B cell (primary cell): ENCODE measurements around the gene RPS18. TPM values are rescaled to one million over a fixed set of nuclear protein-coding genes. Genes with fewer than 3 reads are reported as not detected.

Experiments
- ATAC-seq: fragments of 200-7000 bp; cut with Tn5 transposase; one replicate; pipeline ENCODE4 v1.10.0; 2021; ENCODE audit warnings: low read depth, mild to moderate bottlenecking, moderate number of reproducible peaks, moderate library complexity
- CTCF ChIA-PET: fragments of 350-600 bp; sonication (Branson Sonifier 250); formaldehyde crosslinking; loops from one replicate; lab custom pipeline; 2021; ENCODE audit warnings: antibody characterized with exemption, inconsistent platforms; lab: Charles Lee
- POLR2A ChIA-PET: fragments of 350-600 bp; sonication (Branson Sonifier 250); formaldehyde crosslinking; loops from one replicate; lab custom pipeline; 2021; ENCODE audit warnings: antibody characterized with exemption; lab: Charles Lee
- DNase-seq: peaks from one replicate; pipeline ENCODE4 v3.0.0; 2013
- H2AFZ ChIP-seq: 2 replicates; pipeline ENCODE4 v1.6.1; 2012; ENCODE audit warnings: mild to moderate bottlenecking, low read depth, low read length; ENCODE audit not compliant: insufficient read depth, poor library complexity, severe bottlenecking
- H3K27ac ChIP-seq, 2 donors: 1 replicate in 1 of 2; 2 replicates in 1 of 2; pipeline ENCODE4 v1.5.1; 2012 to 2013; ENCODE audit warnings: low read length in 2 of 2, mild to moderate bottlenecking in 2 of 2, moderate library complexity in 1 of 2
- H3K27me3 ChIP-seq, 4 experiments: fragments of 200-600 bp in 1 of 4; sonication (generic) in 1 of 4; replicated peaks in 1 of 4; 1 replicate in 2 of 4; 2 replicates in 2 of 4; pipeline versions ENCODE4 v1.6.1 to v1.7.0; 2013 to 2016; ENCODE audit warnings: low read length in 3 of 4, mild to moderate bottlenecking in 2 of 4, mixed read lengths in 1 of 4, moderate library complexity in 1 of 4; ENCODE audit not compliant: insufficient read depth in 4 of 4, control insufficient read depth in 3 of 4; ENCODE audit errors: control extremely low read depth in 1 of 4
- H3K36me3 ChIP-seq, 2 experiments: replicated peaks in 1 of 2; 1 replicate in 1 of 2; 2 replicates in 1 of 2; pipeline versions ENCODE4 v1.6.1 to v1.7.1; 2013; ENCODE audit warnings: low read length in 1 of 2; ENCODE audit not compliant: insufficient read depth in 2 of 2, control insufficient read depth in 1 of 2; ENCODE audit errors: control extremely low read depth in 1 of 2, extremely low read depth in 1 of 2
- H3K4me1 ChIP-seq, 2 donors: fragments of 200-600 bp in 1 of 2; sonication (generic) in 1 of 2; 1 replicate in 1 of 2; 2 replicates in 1 of 2; pipeline versions ENCODE4 v1.5.1 to v1.6.1; 2013 to 2017; ENCODE audit warnings: low read length in 2 of 2; ENCODE audit not compliant: control insufficient read depth in 2 of 2, insufficient read depth in 2 of 2
- H3K4me2 ChIP-seq: replicated peaks from 2 replicates; pipeline ENCODE3; 2012; ENCODE audit warnings: mild to moderate bottlenecking, low read depth, low read length; ENCODE audit not compliant: poor library complexity, severe bottlenecking
- H3K4me3 ChIP-seq, 5 experiments: fragments of 200-600 bp in 1 of 5; sonication (generic) in 1 of 5; 1 replicate in 3 of 5; 2 replicates in 2 of 5; pipeline versions ENCODE4 v1.5.1 to v1.7.0; 2011 to 2016; ENCODE audit warnings: low read length in 4 of 5, mild to moderate bottlenecking in 4 of 5, low read depth in 2 of 5, control low read depth in 1 of 5, moderate library complexity in 1 of 5; ENCODE audit not compliant: insufficient read depth in 1 of 5; ENCODE audit errors: control extremely low read depth in 1 of 5, extremely low read depth in 1 of 5
- H3K79me2 ChIP-seq: fragments of 200-600 bp; sonication (generic); one replicate; pipeline ENCODE4 v1.6.0; 2016; ENCODE audit warnings: low read length; ENCODE audit not compliant: control insufficient read depth, insufficient read depth
- H3K9ac ChIP-seq: fragments of 200-600 bp; sonication (generic); 2 replicates; pipeline ENCODE4 v1.6.1; 2017; ENCODE audit warnings: mild to moderate bottlenecking, low read length, moderate library complexity
- H3K9me3 ChIP-seq, 3 donors: one replicate each; pipeline versions ENCODE4 v1.6.1 to v1.7.1; 2013; ENCODE audit warnings: low read length in 2 of 3; ENCODE audit not compliant: control insufficient read depth in 2 of 3, insufficient read depth in 1 of 3; ENCODE audit errors: control extremely low read depth in 1 of 3
- H4K20me1 ChIP-seq: 2 replicates; pipeline ENCODE4 v1.6.0; 2012; ENCODE audit warnings: mild to moderate bottlenecking, low read length; ENCODE audit not compliant: insufficient read depth, control insufficient read depth, poor library complexity, severe bottlenecking
- H3K27ac Mint-ChIP-seq: one replicate; pipeline ENCODE4 v1.8.0; 2021; ENCODE audit warnings: mixed read lengths
- H3K27me3 Mint-ChIP-seq: one replicate; pipeline ENCODE4 v1.8.0; 2021; ENCODE audit warnings: mixed read lengths
- H3K4me1 Mint-ChIP-seq: one replicate; pipeline ENCODE4 v1.8.0; 2021; ENCODE audit warnings: mixed read lengths
- H3K4me3 Mint-ChIP-seq: one replicate; pipeline ENCODE4 v1.8.0; 2021; ENCODE audit warnings: mixed read lengths
- H3K9me3 Mint-ChIP-seq: one replicate; pipeline ENCODE4 v1.8.0; 2022; ENCODE audit warnings: mixed read lengths; ENCODE audit not compliant: insufficient read depth
- EZH2 ChIP-seq: IDR thresholded peaks from 2 replicates; pipeline ENCODE4 v1.6.1; 2012; ENCODE audit warnings: borderline replicate concordance, low read depth, mild to moderate bottlenecking, moderate library complexity, low read length; ENCODE audit not compliant: insufficient read depth, poor library complexity, severe bottlenecking
- WGBS: methylation state at CpG from one replicate; pipeline ENCODE4 v1.1.5; 2013; ENCODE audit warnings: missing lambda C conversion rate; ENCODE audit not compliant: insufficient coverage; 5-methylcytosine and 5-hydroxymethylcytosine counted together
- intact Hi-C: fragments of 100-400 bp; cut with micrococcal nuclease; formaldehyde crosslinking; loops from one replicate; pipeline ENCODE4 v1.10.0; 2022
- polyA plus RNA-seq: library from polyadenylated mRNA; depleted of rRNA; stranded (reverse); fragments of >200 nt; gene quantifications from 2 replicates; pipeline ENCODE4 v1.2.3, GENCODE V29; 2012
- total RNA-seq, 2 donors: library from RNA; stranded (reverse); fragments of 120-200 nt in 1 of 2; gene quantifications; 1 replicate in 1 of 2; 2 replicates in 1 of 2; pipeline versions ENCODE4 v1.2.3 to v1.2.4, GENCODE V29; 2013 to 2022
- TF ChIP-seq, protein P1 (sequence below): fragments of 200-600 bp; IDR thresholded peaks from one replicate; pipeline ENCODE4 v1.8.0; 2022; ENCODE audit warnings: antibody characterized with exemption, mild to moderate bottlenecking

Gene RPS18
- total and polyA plus RNA-seq, 2 donors (not counting 1 experiment from before 2014, with no cell fraction given) = 3,830 to 5,829 TPM

DNA sequence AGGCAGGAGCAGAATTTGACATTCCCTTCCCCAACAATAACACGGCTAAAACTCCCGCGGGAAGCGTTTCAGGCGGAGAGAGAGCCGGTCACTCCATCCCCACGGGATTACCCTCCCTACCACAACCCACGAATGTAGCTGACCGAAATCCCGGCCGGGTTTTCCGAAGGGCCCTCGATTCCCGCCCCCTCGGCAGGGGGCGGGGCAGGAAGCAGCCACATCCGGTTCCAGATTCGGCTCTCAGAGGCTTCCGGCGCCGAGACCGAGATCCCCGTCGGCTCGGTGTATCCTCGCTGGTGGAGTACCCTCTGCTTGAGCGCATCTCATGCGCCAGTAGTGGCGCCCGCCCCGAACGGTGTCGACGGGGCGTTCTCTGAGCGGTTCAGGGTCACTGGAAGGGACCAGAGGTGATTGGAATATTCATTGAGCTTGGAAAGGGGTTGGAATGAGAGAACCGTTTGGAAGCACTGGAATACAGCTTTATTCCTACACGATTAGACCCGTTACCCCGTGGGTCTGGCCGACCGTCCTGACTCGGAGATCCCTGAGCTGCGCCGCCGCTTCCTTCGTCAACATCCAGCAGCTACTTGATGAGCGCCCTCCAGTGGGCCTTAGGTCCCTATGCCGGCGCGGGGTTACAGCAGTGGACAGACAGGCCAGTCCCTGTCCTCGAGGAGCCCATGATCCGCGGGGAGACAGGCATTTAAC is 27.5 kb downstream of the RPS18 start:
- Histone ChIP-seq H3K79me2 (peaks cover 21% of the 10 kb centered on the region), H3K27me3 (no peaks in the 10 kb centered on the region), H4K20me1 (peaks cover 29% of the 10 kb centered on the region), H3K9ac (peak overlapping the region; percentile 84), H3K36me3 (peaks cover 2 to 53% of the 10 kb centered on the region in 2 experiments), H3K9me3 (no peaks in the 10 kb centered on the region), H2AFZ (peak overlapping the region; percentile 20), H3K4me2 (peak overlapping the region; percentile 93), H3K27ac (peak overlapping the region; percentile 86 to 91), H3K4me1 (peaks cover 12 to 24% of the 10 kb centered on the region in 2 donors), H3K4me3 (peak overlapping the region; percentile 71 to 96 (median 79))
- peak overlapping the region; percentile 99 for H3K27ac Mint-ChIP-seq
- DNase-seq = peak; percentile 95
- H3K27me3 Mint-ChIP-seq = no peaks in the 10 kb centered on the region
- WGBS = under 1% methylated on average over 49 of the region's 54 CpGs
- ChIA-PET CTCF (interaction anchor here (1.1 to 5.0 kb wide), 12 partner anchors 10 to 300 kb away, joined by 3 to 54 read pairs (median 5); partner anchors contain the start of genes B3GALT4, PFDN6, TAPBP and WDR46), POLR2A (interaction anchor here (0.6 to 3.3 kb wide), 14 partner anchors 10 to 1437 kb away, joined by 3 to 22 read pairs (median 8); partner anchors contain the start of genes B3GALT4, NEU1, PFDN6 and RPS18)
- peaks cover 38% of the 10 kb centered on the region for H3K4me1 Mint-ChIP-seq
- intact Hi-C loops = loop anchor here (1.0 to 2.0 kb wide), 10 partner anchors 10 to 111 kb away; partner anchors contain the start of genes B3GALT4, KIFC1, PFDN6 and PHF1
- TF ChIP-seq, protein P1, sequence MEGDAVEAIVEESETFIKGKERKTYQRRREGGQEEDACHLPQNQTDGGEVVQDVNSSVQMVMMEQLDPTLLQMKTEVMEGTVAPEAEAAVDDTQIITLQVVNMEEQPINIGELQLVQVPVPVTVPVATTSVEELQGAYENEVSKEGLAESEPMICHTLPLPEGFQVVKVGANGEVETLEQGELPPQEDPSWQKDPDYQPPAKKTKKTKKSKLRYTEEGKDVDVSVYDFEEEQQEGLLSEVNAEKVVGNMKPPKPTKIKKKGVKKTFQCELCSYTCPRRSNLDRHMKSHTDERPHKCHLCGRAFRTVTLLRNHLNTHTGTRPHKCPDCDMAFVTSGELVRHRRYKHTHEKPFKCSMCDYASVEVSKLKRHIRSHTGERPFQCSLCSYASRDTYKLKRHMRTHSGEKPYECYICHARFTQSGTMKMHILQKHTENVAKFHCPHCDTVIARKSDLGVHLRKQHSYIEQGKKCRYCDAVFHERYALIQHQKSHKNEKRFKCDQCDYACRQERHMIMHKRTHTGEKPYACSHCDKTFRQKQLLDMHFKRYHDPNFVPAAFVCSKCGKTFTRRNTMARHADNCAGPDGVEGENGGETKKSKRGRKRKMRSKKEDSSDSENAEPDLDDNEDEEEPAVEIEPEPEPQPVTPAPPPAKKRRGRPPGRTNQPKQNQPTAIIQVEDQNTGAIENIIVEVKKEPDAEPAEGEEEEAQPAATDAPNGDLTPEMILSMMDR = peak; percentile 69
- no peak for TF ChIP-seq EZH2
- H3K9me3 Mint-ChIP-seq = no peaks in the 10 kb centered on the region
- peak overlapping the region; percentile 99 for H3K4me3 Mint-ChIP-seq
- ATAC-seq = peak; percentile 68

DNA sequence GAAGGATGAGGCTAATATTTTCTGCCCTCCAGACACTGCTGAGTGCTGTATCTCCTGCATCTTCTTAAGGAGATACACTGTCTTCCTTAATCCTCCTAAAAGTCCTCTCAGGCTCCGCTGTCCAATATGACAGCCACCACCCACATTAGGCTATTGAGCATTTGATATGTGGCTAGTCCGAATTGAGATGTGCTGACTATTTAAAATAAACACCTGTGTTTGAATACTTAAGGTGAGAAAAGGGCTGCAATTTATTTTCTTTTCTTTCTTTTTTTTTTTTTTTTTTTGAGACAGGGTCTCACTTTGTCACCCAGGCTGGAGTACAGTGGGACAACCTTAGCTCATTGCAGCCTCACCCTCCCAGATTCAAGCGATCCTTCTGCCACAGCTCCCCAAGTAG is 30.0 kb downstream of the RPS18 start:
- no peak overlapping the region for H3K4me3 ChIP-seq
- no peaks in the 10 kb centered on the region for H3K27me3 ChIP-seq
- TF ChIP-seq EZH2 = no peak
- TF ChIP-seq, protein P1 = no peak
- peaks cover 2 to 51% of the 10 kb centered on the region in 2 experiments for H3K36me3 ChIP-seq
- no CpG with 5 or more reads among the region's 3 CpGs for WGBS
- H3K9me3 ChIP-seq = no peaks in the 10 kb centered on the region
- H3K4me1 ChIP-seq = peaks cover 26 to 37% of the 10 kb centered on the region in 2 donors
- intact Hi-C loops = no loop called here
- peaks cover 41% of the 10 kb centered on the region for H3K79me2 ChIP-seq
- Mint-ChIP-seq H3K9me3 (no peaks in the 10 kb centered on the region), H3K4me1 (peaks cover 43% of the 10 kb centered on the region), H3K27me3 (no peaks in the 10 kb centered on the region), H3K27ac (peak overlapping the region; percentile 23), H3K4me3 (peak overlapping the region; percentile 13)
- POLR2A ChIA-PET = interaction anchor here (0.6 to 0.7 kb wide), 2 partner anchors 15 to 16 kb away, joined by 3 to 5 read pairs; partner anchors contain the start of gene ZBTB22
- CTCF ChIA-PET = interaction anchor here (0.7 to 5.0 kb wide), 3 partner anchors 9 to 66 kb away, joined by 3 to 54 read pairs (median 45); partner anchors contain the start of gene TAPBP
- ATAC-seq (no peak), DNase-seq (no peak)
- no peak overlapping the region for H3K9ac ChIP-seq
- H3K4me2 ChIP-seq = no peak overlapping the region
- H2AFZ ChIP-seq = no peak overlapping the region
- H4K20me1 ChIP-seq = peaks cover 41% of the 10 kb centered on the region
- H3K27ac ChIP-seq = no peak overlapping the region
